PC-9 (cell line): ENCODE measurements around the gene ZSCAN25.

Experiments used
- CTCF ChIP-seq: fragments of 200-600 bp; sonication (generic); conservative IDR thresholded peaks from 2 replicates; pipeline ENCODE4 v1.6.1; 2017; ENCODE audit warnings: mixed run types, antibody characterized with exemption, mild to moderate bottlenecking, moderate library complexity
- EZH2 ChIP-seq: fragments of 200-600 bp; sonication (generic); IDR thresholded peaks from 2 replicates; pipeline ENCODE4 v1.8.0; 2017; ENCODE audit warnings: antibody characterized with exemption, low read depth

- TF ChIP-seq CTCF (no peak), EZH2 (no peak)
These were observed 2.0 kb downstream of the ZSCAN25 start for GRCh38 chr7:99618726-99619125.
